Neural cell (in vitro differentiated cells): Measurements from ENCODE around the gene FBXL17. TPM values are rescaled to one million over a fixed set of nuclear protein-coding genes. Genes with fewer than 3 reads are reported as not detected.

Experiments used
- H2AFZ ChIP-seq: fragments of 200-600, 300-800 bp; sonication (generic), shearing (Covaris generic); 2 replicates; pipeline ENCODE4 v1.6.0; 2014; ENCODE audit warnings: low read depth, mild to moderate bottlenecking, antibody characterized with exemption, low read length, moderate library complexity
- H3F3A ChIP-seq: fragments of 200-600 bp; shearing (Covaris generic); 2 replicates; pipeline ENCODE4 v1.6.1; 2016; ENCODE audit warnings: mild to moderate bottlenecking, moderate library complexity, mixed read lengths, antibody characterized with exemption, low read length; ENCODE audit not compliant: insufficient read depth, poor library complexity, severe bottlenecking
- H3K27ac ChIP-seq: fragments of 200-600, 300-800 bp; sonication (generic), shearing (Covaris generic); 2 replicates; pipeline ENCODE4 v1.5.1; 2014; ENCODE audit warnings: mild to moderate bottlenecking, low read length, moderate library complexity
- H3K27me3 ChIP-seq: fragments of 300-800, 200-600 bp; sonication (generic), shearing (Covaris generic); 2 replicates; pipeline ENCODE4 v1.6.0; 2014; ENCODE audit warnings: mild to moderate bottlenecking, low read depth, low read length, moderate library complexity; ENCODE audit not compliant: insufficient read depth
- H3K36me3 ChIP-seq: fragments of 300-800, 200-600 bp; sonication (generic), shearing (Covaris generic); 2 replicates; pipeline ENCODE4 v1.5.1; 2014; ENCODE audit warnings: mild to moderate bottlenecking, antibody characterized with exemption, low read length, moderate library complexity; ENCODE audit not compliant: insufficient read depth
- H3K4me2 ChIP-seq: fragments of 300-800, 200-600 bp; sonication (generic), shearing (Covaris generic); 2 replicates; pipeline ENCODE4 v1.6.0; 2014; ENCODE audit warnings: mild to moderate bottlenecking, low read length
- H3K4me3 ChIP-seq: fragments of 300-800, 200-600 bp; sonication (generic), shearing (Covaris generic); 2 replicates; pipeline ENCODE4 v1.5.1; 2014; ENCODE audit warnings: mild to moderate bottlenecking, low read length, moderate library complexity
- H3K79me2 ChIP-seq: fragments of 200-600 bp; shearing (Covaris generic); replicated peaks from 2 replicates; pipeline ENCODE4 v1.6.0; 2014; ENCODE audit warnings: mild to moderate bottlenecking, low read length, moderate library complexity; ENCODE audit not compliant: insufficient read depth
- H3K9ac ChIP-seq: fragments of 300-800, 200-600 bp; sonication (generic), shearing (Covaris generic); 2 replicates; pipeline ENCODE4 v1.6.1; 2016; ENCODE audit warnings: mild to moderate bottlenecking, low read length, mixed read lengths
- H3K9me2 ChIP-seq: fragments of 200-600 bp; shearing (Covaris generic); 2 replicates; pipeline ENCODE4 v1.6.1; 2016; ENCODE audit warnings: mild to moderate bottlenecking, low read length, mixed read lengths; ENCODE audit not compliant: insufficient read depth
- H3K9me3 ChIP-seq: fragments of 200-600, 300-800 bp; sonication (generic), shearing (Covaris generic); 2 replicates; pipeline ENCODE4 v1.6.1; 2016; ENCODE audit warnings: mild to moderate bottlenecking, mixed run types, low read length, moderate library complexity, mixed read lengths
- H4K20me1 ChIP-seq: fragments of 200-600 bp; shearing (Covaris generic); 2 replicates; pipeline ENCODE4 v1.6.1; 2016; ENCODE audit warnings: mild to moderate bottlenecking, mixed run types; ENCODE audit not compliant: insufficient read depth
- CTCF ChIP-seq: fragments of 450-650 bp; IDR thresholded peaks from 2 replicates; pipeline ENCODE4 v1.5.1; 2014; ENCODE audit warnings: antibody characterized with exemption, mild to moderate bottlenecking, moderate library complexity; ENCODE audit not compliant: poor library complexity, severe bottlenecking
- EP300 ChIP-seq: fragments of 450-650 bp; conservative IDR thresholded peaks from 2 replicates; pipeline ENCODE4 v1.6.1; 2014; ENCODE audit warnings: antibody characterized with exemption, mild to moderate bottlenecking, moderate library complexity; ENCODE audit not compliant: poor library complexity, severe bottlenecking
- EZH2 ChIP-seq: fragments of 200-600, 300-800 bp; shearing (Covaris generic), sonication (generic); IDR thresholded peaks from 2 replicates; pipeline ENCODE4 v1.6.1; 2014; ENCODE audit warnings: antibody characterized with exemption, low read length, borderline replicate concordance, mild to moderate bottlenecking; ENCODE audit not compliant: insufficient read depth, poor library complexity, severe bottlenecking
- MXI1 ChIP-seq: fragments of 450-650 bp; conservative IDR thresholded peaks from 2 replicates; pipeline ENCODE4 v1.6.1; 2014; ENCODE audit warnings: antibody characterized with exemption, mild to moderate bottlenecking; ENCODE audit not compliant: poor library complexity, severe bottlenecking
- POLR2AphosphoS5 ChIP-seq: IDR thresholded peaks from 2 replicates; pipeline ENCODE4 v1.6.1; 2012
- RAD21 ChIP-seq: fragments of 450-650 bp; conservative IDR thresholded peaks from 2 replicates; pipeline ENCODE4 v1.6.1; 2014; ENCODE audit warnings: antibody characterized with exemption, mild to moderate bottlenecking, moderate library complexity
- REST ChIP-seq: IDR thresholded peaks from 2 replicates; pipeline ENCODE4 v1.6.1; 2012; ENCODE audit warnings: borderline replicate concordance
- SMC3 ChIP-seq: fragments of 450-650 bp; conservative IDR thresholded peaks from 2 replicates; pipeline ENCODE4 v1.6.1; 2014; ENCODE audit warnings: antibody characterized with exemption, mild to moderate bottlenecking, moderate library complexity; ENCODE audit not compliant: poor library complexity
- TAF1 ChIP-seq: IDR thresholded peaks from 2 replicates; pipeline ENCODE4 v1.6.1; 2012; ENCODE audit warnings: low read depth
- polyA plus RNA-seq: library from polyadenylated mRNA; depleted of rRNA; stranded (reverse); fragments of >200 nt; gene quantifications from 2 replicates; pipeline ENCODE4 v1.2.3, GENCODE V29; 2014

Gene FBXL17
- polyA plus RNA-seq, 1 donor from 2014 or later: 19.6 TPM

GRCh38 chr5:107875833-107876232, 506.1 kb downstream of the FBXL17 start:
- no peak overlapping the region for H3K27ac ChIP-seq
- TF ChIP-seq RAD21 (no peak), EZH2 (no peak), EP300 (no peak), POLR2AphosphoS5 (no peak), TAF1 (no peak), SMC3 (no peak), REST (no peak), CTCF (no peak), MXI1 (no peak)
- H2AFZ ChIP-seq: no peak overlapping the region
- no peaks in the 10 kb centered on the region for H3K9me2 ChIP-seq
- H3K27me3 ChIP-seq: no peaks in the 10 kb centered on the region
- H3K4me3 ChIP-seq: no peak overlapping the region
- no peaks in the 10 kb centered on the region for H3K36me3 ChIP-seq
- H3F3A ChIP-seq: no peaks in the 10 kb centered on the region
- H4K20me1 ChIP-seq: no peaks in the 10 kb centered on the region
- H3K9me3 ChIP-seq: no peaks in the 10 kb centered on the region
- no peak overlapping the region for H3K4me2 ChIP-seq
- H3K9ac ChIP-seq: no peak overlapping the region
- no peaks in the 10 kb centered on the region for H3K79me2 ChIP-seq

GRCh38 chr5:107874795-107875194, 507.1 kb downstream of the FBXL17 start:
- TF ChIP-seq REST: no peak
- no peak for TF ChIP-seq MXI1
- no peak for TF ChIP-seq SMC3
- no peak overlapping the region for H3K4me3 ChIP-seq
- no peak overlapping the region for H2AFZ ChIP-seq
- no peaks in the 10 kb centered on the region for H3K27me3 ChIP-seq
- no peaks in the 10 kb centered on the region for H4K20me1 ChIP-seq
- H3K9me2 ChIP-seq: no peaks in the 10 kb centered on the region
- H3F3A ChIP-seq: no peaks in the 10 kb centered on the region
- H3K27ac ChIP-seq: no peak overlapping the region
- no peak overlapping the region for H3K9ac ChIP-seq
- no peaks in the 10 kb centered on the region for H3K79me2 ChIP-seq
- H3K9me3 ChIP-seq: no peaks in the 10 kb centered on the region
- no peak overlapping the region for H3K4me2 ChIP-seq
- no peaks in the 10 kb centered on the region for H3K36me3 ChIP-seq
